HEK293 (cell line): Measurements from ENCODE around the gene CDK17.

Experiments used
- CTCF ChIA-PET: fragments of 350-600 bp; formaldehyde crosslinking; extraction: SDS; loops from one replicate; lab custom pipeline; 2021; ENCODE audit warnings: antibody characterized with exemption; lab: Yijun Ruan, JAX
- POLR2A ChIA-PET: fragments of 300-600 bp; formaldehyde crosslinking; extraction: SDS; loops from one replicate; lab custom pipeline; 2020; ENCODE audit warnings: antibody characterized with exemption, inconsistent platforms; lab: Yijun Ruan, JAX
- H3K27ac ChIP-seq: fragments of 200-500 bp; sonication (Bioruptor generic); 2 replicates; pipeline ENCODE4 v1.5.1; 2014; ENCODE audit warnings: low read depth, low read length, control low read depth, inconsistent platforms; ENCODE audit errors: extremely low read depth
- H3K36me3 ChIP-seq, 2 experiments: fragments of 200-500 bp in 1 of 2; sonication (Bioruptor generic) in 1 of 2; 1 replicate in 1 of 2; 2 replicates in 1 of 2; pipeline ENCODE4 v1.5.1; 2014 to 2017; ENCODE audit warnings: inconsistent platforms in 2 of 2, low read length in 2 of 2; ENCODE audit not compliant: control insufficient read depth in 2 of 2, insufficient read depth in 1 of 2
- H3K4me1 ChIP-seq: fragments of 200-500 bp; sonication (Bioruptor generic); 2 replicates; pipeline ENCODE4 v1.5.1; 2014; ENCODE audit warnings: mild to moderate bottlenecking, low read length, inconsistent platforms; ENCODE audit not compliant: control insufficient read depth, insufficient read depth
- H3K4me3 ChIP-seq: 2 replicates; pipeline ENCODE4 v1.5.1; 2011; ENCODE audit warnings: low read depth, mild to moderate bottlenecking, control low read depth, low read length, moderate library complexity
- H3K9me3 ChIP-seq: fragments of 200-500 bp; sonication (Bioruptor generic); 2 replicates; pipeline ENCODE4 v1.5.1; 2014; ENCODE audit warnings: low read depth, low read length, inconsistent platforms; ENCODE audit not compliant: control insufficient read depth, insufficient read depth
- ATF2 ChIP-seq: fragments of 450-650 bp; formaldehyde crosslinking; IDR thresholded peaks from 2 replicates; pipeline ENCODE4 v1.5.1; 2016; ENCODE audit warnings: missing biosample characterization, missing genetic modification characterization, low read depth
- GLI4 ChIP-seq: fragments of 450-650 bp; formaldehyde crosslinking; IDR thresholded peaks from 2 replicates; pipeline ENCODE4 v1.5.1; 2016; ENCODE audit warnings: missing biosample characterization, missing genetic modification characterization
- GLIS1 ChIP-seq: fragments of 450-650 bp; formaldehyde crosslinking; IDR thresholded peaks from 2 replicates; pipeline ENCODE4 v1.5.1; 2016; ENCODE audit warnings: missing biosample characterization, missing genetic modification characterization
- KLF7 ChIP-seq: fragments of 450-650 bp; formaldehyde crosslinking; IDR thresholded peaks from 2 replicates; pipeline ENCODE4 v1.5.1; 2016; ENCODE audit warnings: missing biosample characterization, missing genetic modification characterization, borderline replicate concordance
- OVOL3 ChIP-seq: fragments of 450-650 bp; formaldehyde crosslinking; IDR thresholded peaks from 2 replicates; pipeline ENCODE4 v1.5.1; 2016; ENCODE audit warnings: missing biosample characterization, missing genetic modification characterization
- PBX3 ChIP-seq: sonication (generic); formaldehyde crosslinking; IDR thresholded peaks from 2 replicates; pipeline ENCODE4 v1.8.1; 2022; ENCODE audit warnings: mild to moderate bottlenecking, moderate library complexity, missing genetic modification reagents
- SCRT2 ChIP-seq: fragments of 450-650 bp; formaldehyde crosslinking; IDR thresholded peaks from 2 replicates; pipeline ENCODE4 v1.5.1; 2016; ENCODE audit warnings: missing biosample characterization, missing genetic modification characterization
- TCF7L2 ChIP-seq: IDR thresholded peaks from 2 replicates; pipeline ENCODE4 v1.6.1; 2011; ENCODE audit warnings: low read depth, mild to moderate bottlenecking, inconsistent platforms, low read length, moderate library complexity, borderline replicate concordance
- YY1 ChIP-seq: fragments of 450-650 bp; formaldehyde crosslinking; IDR thresholded peaks from 2 replicates; pipeline ENCODE4 v1.5.1; 2018; ENCODE audit warnings: missing biosample characterization, missing genetic modification characterization
- ZBTB49 ChIP-seq: fragments of 450-650 bp; formaldehyde crosslinking; IDR thresholded peaks from 2 replicates; pipeline ENCODE4 v1.5.1; 2016; ENCODE audit warnings: missing biosample characterization, missing genetic modification characterization, low read depth
- ZBTB6 ChIP-seq: fragments of 450-650 bp; formaldehyde crosslinking; IDR thresholded peaks from 2 replicates; pipeline ENCODE4 v1.5.1; 2017; ENCODE audit warnings: missing biosample characterization, missing genetic modification characterization
- ZIC2 ChIP-seq: fragments of 450-650 bp; formaldehyde crosslinking; IDR thresholded peaks from 2 replicates; pipeline ENCODE4 v1.5.1; 2016; ENCODE audit warnings: missing biosample characterization, missing genetic modification characterization
- ZNF112 ChIP-seq: fragments of 450-650 bp; formaldehyde crosslinking; IDR thresholded peaks from 2 replicates; pipeline ENCODE4 v1.5.0; 2017; ENCODE audit warnings: missing biosample characterization, missing genetic modification characterization
- ZNF138 ChIP-seq: fragments of 450-650 bp; formaldehyde crosslinking; IDR thresholded peaks from 2 replicates; pipeline ENCODE4 v1.5.1; 2016; ENCODE audit warnings: missing biosample characterization, missing genetic modification characterization, borderline replicate concordance
- ZNF146 ChIP-seq: fragments of 450-650 bp; formaldehyde crosslinking; IDR thresholded peaks from 2 replicates; pipeline ENCODE4 v1.5.1; 2016; ENCODE audit warnings: missing biosample characterization, missing genetic modification characterization
- ZNF155 ChIP-seq: fragments of 450-650 bp; formaldehyde crosslinking; IDR thresholded peaks from 2 replicates; pipeline ENCODE4 v1.5.1; 2016; ENCODE audit warnings: missing biosample characterization, missing genetic modification characterization
- ZNF202 ChIP-seq: fragments of 450-650 bp; formaldehyde crosslinking; IDR thresholded peaks from 2 replicates; pipeline ENCODE4 v1.5.1; 2016; ENCODE audit warnings: missing biosample characterization, missing genetic modification characterization, borderline replicate concordance
- ZNF248 ChIP-seq: fragments of 450-650 bp; formaldehyde crosslinking; IDR thresholded peaks from 2 replicates; pipeline ENCODE4 v1.5.1; 2017; ENCODE audit warnings: missing biosample characterization, missing genetic modification characterization
- ZNF341 ChIP-seq: fragments of 450-650 bp; formaldehyde crosslinking; IDR thresholded peaks from 2 replicates; pipeline ENCODE4; 2016; ENCODE audit warnings: low read depth, missing biosample characterization, missing genetic modification characterization
- ZNF394 ChIP-seq: fragments of 450-650 bp; formaldehyde crosslinking; IDR thresholded peaks from 2 replicates; pipeline ENCODE4 v1.5.1; 2016; ENCODE audit warnings: missing biosample characterization, missing genetic modification characterization, mild to moderate bottlenecking, moderate library complexity, borderline replicate concordance
- ZNF529 ChIP-seq: fragments of 450-650 bp; formaldehyde crosslinking; IDR thresholded peaks from 2 replicates; pipeline ENCODE4 v1.5.1; 2017; ENCODE audit warnings: missing genetic modification characterization, missing biosample characterization; ENCODE audit not compliant: insufficient replicate concordance
- ZNF530 ChIP-seq: fragments of 450-650 bp; formaldehyde crosslinking; IDR thresholded peaks from 2 replicates; pipeline ENCODE4 v1.5.1; 2016; ENCODE audit warnings: low read depth, missing biosample characterization, missing genetic modification characterization
- ZNF561 ChIP-seq: fragments of 450-650 bp; IDR thresholded peaks from 2 replicates; pipeline ENCODE4 v1.5.1; 2018; ENCODE audit warnings: missing biosample characterization, missing genetic modification characterization, borderline replicate concordance
- ZNF629 ChIP-seq: fragments of 450-650 bp; formaldehyde crosslinking; IDR thresholded peaks from 2 replicates; pipeline ENCODE4 v1.5.1; 2017; ENCODE audit warnings: missing biosample characterization, missing genetic modification characterization
- ZNF645 ChIP-seq: fragments of 450-650 bp; formaldehyde crosslinking; IDR thresholded peaks from 2 replicates; pipeline ENCODE4; 2016; ENCODE audit warnings: missing biosample characterization, missing genetic modification characterization
- ZNF660 ChIP-seq: fragments of 450-650 bp; IDR thresholded peaks from 2 replicates; pipeline ENCODE4 v1.5.1; 2018; ENCODE audit warnings: missing biosample characterization, mild to moderate bottlenecking, missing genetic modification characterization
- ZNF670 ChIP-seq: fragments of 450-650 bp; formaldehyde crosslinking; IDR thresholded peaks from 2 replicates; pipeline ENCODE4 v1.5.1; 2016; ENCODE audit warnings: missing biosample characterization, missing genetic modification characterization, low read depth
- ZNF830 ChIP-seq: fragments of 450-650 bp; IDR thresholded peaks from 2 replicates; pipeline ENCODE4 v1.5.0; 2018; ENCODE audit warnings: missing biosample characterization, missing genetic modification characterization, low read depth, mild to moderate bottlenecking, moderate library complexity
- ZNF837 ChIP-seq: fragments of 450-650 bp; formaldehyde crosslinking; IDR thresholded peaks from 2 replicates; pipeline ENCODE4 v1.5.1; 2016; ENCODE audit warnings: missing biosample characterization, missing genetic modification characterization

CDK17 gene

GRCh38 chr12:96246926-96247505 is 153.2 kb downstream of the CDK17 start:
- Histone ChIP-seq H3K36me3 (peaks cover 0 to 46% of the 10 kb centered on the region in 2 experiments; a peak in 2 of 3 replicates), H3K9me3 (no peaks in the 10 kb centered on the region), H3K27ac (no peak overlapping the region), H3K4me3 (no peak overlapping the region), H3K4me1 (no peaks in the 10 kb centered on the region)
- POLR2A ChIA-PET = no interaction called here
- TF ChIP-seq ZNF155 (tag by site-specific recombination) (no peak), ZNF341 (no peak), GLI4 (tag by site-specific recombination) (no peak), ZNF830 (no peak), SCRT2 (tag by site-specific recombination) (no peak), GLIS1 (tag by site-specific recombination) (no peak), OVOL3 (tag by site-specific recombination) (no peak), PBX3 (CRISPR knock-in tag) (no peak), KLF7 (no peak), ZIC2 (no peak), ZNF660 (tag by site-specific recombination) (no peak), ZBTB6 (tag by site-specific recombination) (no peak)
- CTCF ChIA-PET = interaction anchor here (1.1 kb wide), 1 partner anchor 270 kb away, joined by 3 read pairs; no protein-coding TSS in a partner anchor

GRCh38 chr12:96244826-96245225 is 155.4 kb downstream of the CDK17 start:
- Histone ChIP-seq H3K4me1 (no peaks in the 10 kb centered on the region), H3K36me3 (peaks cover 0 to 29% of the 10 kb centered on the region in 2 experiments; a peak in 2 of 3 replicates), H3K9me3 (no peaks in the 10 kb centered on the region), H3K4me3 (no peak overlapping the region)
- ChIA-PET CTCF (no interaction called here), POLR2A (interaction anchor here (0.6 kb wide), 1 partner anchor 146 kb away, joined by 6 read pairs; no protein-coding TSS in a partner anchor)
- no peak for TF ChIP-seq ZNF138 (tag by site-specific recombination)
- no peak for TF ChIP-seq ZNF530 (tag by site-specific recombination)
- TF ChIP-seq TCF7L2 = no peak
- no peak for TF ChIP-seq YY1 (tag by site-specific recombination)
- TF ChIP-seq ATF2 (tag by site-specific recombination) = no peak
- no peak for TF ChIP-seq ZNF248 (tag by site-specific recombination)
- no peak for TF ChIP-seq ZNF670 (tag by site-specific recombination)
- no peak for TF ChIP-seq ZBTB49
- TF ChIP-seq ZNF394 = no peak
- TF ChIP-seq ZNF645 (tag by site-specific recombination) = no peak
- TF ChIP-seq ZNF561 (tag by site-specific recombination) = no peak
- no peak for TF ChIP-seq ZNF837 (tag by site-specific recombination)
- TF ChIP-seq ZNF202 (tag by site-specific recombination) = no peak
- TF ChIP-seq ZNF112 (tag by site-specific recombination) = no peak
- TF ChIP-seq ZNF629 (tag by site-specific recombination) = no peak
- TF ChIP-seq ZNF529 (tag by site-specific recombination) = no peak
- TF ChIP-seq ZNF146 = no peak
- TF ChIP-seq, all 188 proteins: peak for 0
- H3K27ac ChIP-seq = no peak overlapping the region
